ENCODE results near the gene COTL1.

COTL1 gene

GRCh38 chr16:84617791-84618580 lies at the start of gene COTL1:
TSS of gene COTL1 (minus strand) at chr16:84618078. CDS start at chr16:84617914, 164 bp downstream.
- DNase-seq, result peak; percentile 98

GRCh38 chr16:84665843-84666242 lies 48.0 kb upstream of the COTL1 start:
- DNase-seq, result no peak

GRCh38 chr16:84665359-84665758 lies 47.5 kb upstream of the COTL1 start:
- DNase-seq, result no peak

DNA sequence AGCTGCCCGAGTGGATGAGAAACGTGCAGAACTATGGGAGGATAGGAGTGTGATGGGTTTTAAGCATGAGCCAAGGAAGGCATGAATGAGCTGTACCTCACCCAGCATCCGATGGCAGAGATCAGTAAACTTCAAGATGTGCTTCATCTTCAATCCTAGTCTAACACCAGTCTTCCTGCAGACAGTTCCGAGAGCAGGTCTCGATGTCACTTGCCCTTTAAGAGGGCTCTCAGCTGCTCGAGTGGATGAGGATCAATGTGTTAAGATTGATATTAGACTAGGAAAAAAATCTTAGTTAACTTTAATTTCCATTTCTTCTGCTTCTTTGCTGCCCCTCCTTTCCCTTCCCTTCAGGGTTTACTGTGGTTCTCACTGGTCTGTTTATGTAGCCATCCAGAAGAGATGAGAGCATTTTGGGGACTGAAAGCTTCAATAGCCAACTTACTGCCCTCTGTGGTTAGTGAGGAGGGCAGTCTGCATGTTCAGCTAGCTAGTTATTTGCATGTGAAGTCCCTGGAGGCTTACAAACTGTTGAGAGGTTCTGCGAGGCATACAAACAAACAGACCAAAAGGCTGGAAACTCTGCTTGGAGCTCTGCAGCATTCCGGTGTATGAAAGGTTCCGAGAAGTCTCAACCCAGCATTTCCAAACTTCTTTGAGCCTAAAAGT lies 45.7 kb upstream of the COTL1 start:
- no peak for DNase-seq

DNA sequence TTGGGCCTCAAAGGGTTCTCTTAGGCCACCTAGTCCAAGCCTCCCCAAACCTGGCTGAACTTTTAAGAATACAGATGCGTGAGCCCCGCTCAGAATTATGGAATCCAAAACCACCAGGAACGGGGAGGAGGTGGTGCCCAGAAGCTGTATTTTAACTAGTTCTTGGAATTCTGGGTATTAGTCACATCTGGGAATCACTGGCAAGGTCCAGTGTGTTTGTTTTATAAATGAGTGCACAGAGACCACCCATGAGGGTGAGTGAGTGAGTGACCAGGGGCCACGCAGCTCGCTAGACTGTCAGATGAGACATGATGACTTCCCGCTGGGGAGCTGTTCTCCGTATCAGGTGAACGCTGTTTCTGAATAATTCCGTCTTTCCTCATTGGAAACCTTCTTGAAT lies 44.6 kb upstream of the COTL1 start:
- DNase-seq, result no peak

DNA sequence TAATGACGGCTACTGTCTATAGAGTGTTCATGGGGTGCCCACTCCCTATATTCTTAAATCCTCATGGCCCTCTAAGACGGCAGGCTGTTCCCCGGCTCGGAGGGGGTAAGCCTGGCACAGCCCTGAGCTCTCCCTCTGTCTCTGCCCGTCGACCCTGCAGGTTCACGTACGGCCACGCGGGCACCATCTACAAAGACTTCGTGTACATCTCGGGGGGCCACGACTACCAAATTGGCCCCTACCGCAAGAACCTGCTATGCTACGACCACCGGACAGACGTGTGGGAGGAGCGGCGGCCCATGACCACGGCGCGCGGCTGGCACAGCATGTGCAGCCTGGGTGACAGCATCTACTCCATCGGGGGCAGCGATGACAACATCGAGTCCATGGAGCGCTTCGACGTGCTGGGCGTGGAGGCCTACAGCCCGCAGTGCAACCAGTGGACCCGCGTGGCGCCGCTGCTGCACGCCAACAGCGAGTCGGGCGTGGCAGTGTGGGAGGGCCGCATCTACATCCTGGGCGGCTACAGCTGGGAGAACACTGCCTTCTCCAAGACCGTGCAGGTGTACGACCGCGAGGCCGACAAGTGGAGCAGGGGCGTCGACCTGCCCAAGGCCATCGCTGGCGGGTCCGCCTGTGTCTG lies 43.7 kb upstream of the COTL1 start:
- no peak for DNase-seq

DNA sequence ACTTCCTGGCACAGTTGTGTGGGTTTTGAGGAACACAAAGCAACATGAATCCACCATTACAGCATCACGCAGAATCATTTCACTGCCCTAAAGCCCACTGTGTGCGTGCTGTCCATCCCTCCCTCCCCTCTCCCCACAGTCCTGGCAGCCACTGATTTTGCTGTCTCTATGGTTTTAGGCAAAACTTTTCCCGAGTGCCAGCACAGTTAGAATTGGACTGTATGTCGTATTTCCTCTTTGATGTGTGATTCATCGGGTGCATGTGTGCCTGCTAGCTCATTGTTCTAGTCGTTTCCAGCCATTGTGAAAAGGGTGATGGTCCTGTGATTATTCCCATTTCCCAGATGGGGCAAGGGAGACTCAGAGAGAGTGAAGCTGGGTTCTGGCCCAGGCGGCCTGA lies 43.1 kb upstream of the COTL1 start:
- peak; percentile 22 for DNase-seq

DNA sequence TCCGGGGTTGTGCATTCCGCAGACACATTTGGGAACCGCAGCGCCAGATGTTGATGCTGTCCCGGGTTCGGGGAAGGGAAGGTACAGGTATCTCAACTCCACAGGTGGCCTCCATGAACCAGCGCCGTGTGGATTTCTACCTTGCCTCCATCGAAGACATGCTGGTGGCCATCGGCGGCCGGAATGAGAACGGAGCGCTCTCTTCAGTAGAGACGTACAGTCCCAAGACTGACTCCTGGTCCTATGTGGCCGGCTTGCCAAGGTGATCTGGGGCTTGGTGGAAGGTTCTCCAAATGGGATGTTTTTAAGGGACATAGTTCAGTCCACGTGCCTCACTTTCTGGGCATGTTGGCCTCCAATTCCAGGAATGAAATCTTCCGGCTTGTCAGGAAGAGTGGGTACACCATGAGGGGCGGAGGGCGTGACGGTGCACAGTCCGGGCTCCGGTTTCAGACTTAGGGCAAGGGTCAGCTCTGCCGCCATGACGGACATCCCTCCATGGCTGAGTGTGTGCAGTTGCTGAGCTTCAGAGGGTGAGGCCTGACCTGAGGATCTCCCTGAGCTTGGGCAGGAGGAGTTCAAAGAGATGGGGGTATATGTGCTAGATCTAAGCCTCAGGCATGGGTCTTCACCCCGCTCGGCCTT lies 41.9 kb upstream of the COTL1 start:
- DNase-seq, result no peak

DNA sequence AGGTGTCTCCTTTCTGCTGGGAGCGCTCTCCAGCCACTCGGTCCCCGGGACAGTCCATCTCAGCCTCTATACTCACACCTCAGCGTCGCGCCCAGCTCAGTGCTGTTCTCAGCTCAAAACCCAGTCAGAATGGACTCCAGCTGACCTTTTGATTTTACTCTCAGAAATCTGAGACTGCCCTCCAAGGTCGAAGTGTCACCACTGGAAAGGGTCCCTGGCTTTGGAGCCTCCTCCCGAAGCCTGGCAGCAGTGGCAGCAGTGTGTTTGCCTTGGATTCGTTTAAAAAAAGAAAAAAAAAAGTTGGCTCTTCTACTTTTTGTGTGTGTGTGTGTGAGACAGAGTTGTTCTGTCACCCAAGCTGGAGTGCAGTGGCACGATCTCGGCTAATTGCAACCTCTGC lies 40.8 kb upstream of the COTL1 start:
- DNase-seq, result no peak

- no peak for DNase-seq
Measured at GRCh38 chr16:84657229-84657837, 39.5 kb upstream of the COTL1 start.

- no peak for DNase-seq
Measured at GRCh38 chr16:84656649-84657048, 38.8 kb upstream of the COTL1 start.

DNA sequence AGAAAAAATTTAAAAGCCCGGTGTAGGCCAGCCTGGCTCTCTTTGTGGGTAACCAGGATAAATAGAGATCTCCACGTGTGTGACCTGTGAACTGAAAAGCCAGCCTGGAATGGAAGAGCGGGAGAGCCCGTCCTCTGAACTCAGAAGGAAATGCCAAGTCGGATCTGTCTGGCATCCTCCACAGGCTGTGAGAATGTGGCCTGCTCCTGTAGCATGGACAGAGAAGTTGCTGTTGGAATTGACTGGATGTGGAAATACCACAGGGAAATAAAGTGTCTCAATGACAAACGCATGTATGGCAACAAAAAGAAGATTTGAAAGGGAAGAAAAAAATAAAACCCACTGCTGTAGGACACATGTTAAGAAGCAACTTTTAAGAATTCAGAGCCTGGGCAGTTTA lies 37.1 kb upstream of the COTL1 start:
- no peak for DNase-seq

DNA sequence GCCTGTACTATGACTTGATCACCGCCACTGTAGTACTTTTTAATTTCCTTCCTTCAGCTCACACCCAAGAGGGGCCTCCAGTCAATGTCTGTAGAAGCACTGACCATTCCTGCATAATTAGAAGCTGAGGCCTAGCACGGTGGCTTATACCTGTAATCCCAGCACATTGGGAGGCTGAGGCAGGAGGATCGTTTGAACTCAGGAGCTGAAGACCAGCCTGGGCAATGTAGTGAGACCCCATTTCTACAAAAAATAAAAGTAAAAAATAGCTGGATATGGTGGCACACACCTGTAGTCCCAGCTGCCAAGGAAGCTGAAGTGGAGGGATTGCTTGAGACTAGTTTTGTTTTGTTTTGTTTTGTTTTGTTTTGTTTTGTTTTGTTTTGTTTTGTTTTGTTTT lies 36.4 kb upstream of the COTL1 start:
- DNase-seq, result no peak

- DNase-seq, result no peak
Measured at GRCh38 chr16:84652566-84652965, 34.7 kb upstream of the COTL1 start.

DNA sequence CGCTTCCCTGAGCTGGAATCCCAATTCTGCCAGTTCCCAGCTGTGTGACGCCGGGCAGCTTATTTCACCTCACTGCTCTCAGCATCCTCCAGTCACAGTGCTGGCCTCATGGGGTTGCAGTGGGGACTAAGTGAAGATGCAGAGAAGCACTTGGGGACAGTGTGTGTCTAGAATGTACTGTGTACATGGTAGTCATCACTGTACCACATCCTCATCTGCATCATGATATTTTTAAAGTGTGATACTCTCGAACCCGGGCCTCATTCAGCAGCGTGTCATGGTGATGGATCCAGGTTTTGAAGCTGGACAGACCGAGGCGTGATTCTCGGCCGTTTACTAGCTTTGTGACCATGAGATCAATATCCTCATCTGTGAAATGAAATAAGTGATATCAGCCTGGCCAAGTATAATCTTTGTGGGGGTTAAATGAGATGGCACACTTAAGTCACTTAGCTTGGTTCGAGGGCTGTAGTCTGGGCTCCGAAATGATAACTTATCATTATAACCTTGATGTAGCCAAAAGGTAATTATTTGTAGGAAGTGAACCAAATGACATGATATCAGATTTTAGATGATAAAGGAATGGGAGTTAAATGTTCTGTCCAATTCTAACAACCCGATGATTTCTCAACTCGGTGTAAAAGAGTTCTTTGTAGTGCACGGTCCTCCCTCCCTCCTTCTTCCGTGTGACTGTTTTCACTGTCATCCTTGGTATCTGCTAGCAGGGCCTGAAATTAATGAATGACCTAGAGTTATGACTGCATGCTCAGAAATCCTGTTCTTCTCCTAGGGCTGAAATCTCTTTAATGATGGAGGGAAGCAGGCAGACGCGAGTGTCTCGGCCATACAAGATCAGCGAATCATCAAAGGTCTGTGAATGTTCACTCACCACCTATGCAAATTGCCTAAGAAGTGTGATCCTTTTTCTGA lies 32.4 kb upstream of the COTL1 start:
- no peak for DNase-seq

DNA sequence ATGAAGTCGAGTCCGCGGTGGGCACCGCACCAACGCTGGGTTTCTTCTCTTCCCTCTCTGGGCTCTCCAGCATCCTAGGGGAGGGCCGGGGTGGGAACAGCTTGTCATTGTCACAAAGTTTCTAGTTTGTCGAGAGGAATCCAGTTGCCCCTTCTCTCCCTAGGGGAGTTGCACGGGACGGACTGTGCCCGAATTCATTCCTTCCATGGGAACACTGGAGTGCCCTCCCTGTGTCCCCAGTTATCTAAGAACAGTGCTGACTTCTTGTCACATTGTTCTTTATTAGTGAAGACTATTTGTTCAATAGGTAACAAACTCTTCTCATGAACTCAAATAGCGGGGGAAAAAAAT lies 31.6 kb upstream of the COTL1 start:
- no peak for DNase-seq

DNA sequence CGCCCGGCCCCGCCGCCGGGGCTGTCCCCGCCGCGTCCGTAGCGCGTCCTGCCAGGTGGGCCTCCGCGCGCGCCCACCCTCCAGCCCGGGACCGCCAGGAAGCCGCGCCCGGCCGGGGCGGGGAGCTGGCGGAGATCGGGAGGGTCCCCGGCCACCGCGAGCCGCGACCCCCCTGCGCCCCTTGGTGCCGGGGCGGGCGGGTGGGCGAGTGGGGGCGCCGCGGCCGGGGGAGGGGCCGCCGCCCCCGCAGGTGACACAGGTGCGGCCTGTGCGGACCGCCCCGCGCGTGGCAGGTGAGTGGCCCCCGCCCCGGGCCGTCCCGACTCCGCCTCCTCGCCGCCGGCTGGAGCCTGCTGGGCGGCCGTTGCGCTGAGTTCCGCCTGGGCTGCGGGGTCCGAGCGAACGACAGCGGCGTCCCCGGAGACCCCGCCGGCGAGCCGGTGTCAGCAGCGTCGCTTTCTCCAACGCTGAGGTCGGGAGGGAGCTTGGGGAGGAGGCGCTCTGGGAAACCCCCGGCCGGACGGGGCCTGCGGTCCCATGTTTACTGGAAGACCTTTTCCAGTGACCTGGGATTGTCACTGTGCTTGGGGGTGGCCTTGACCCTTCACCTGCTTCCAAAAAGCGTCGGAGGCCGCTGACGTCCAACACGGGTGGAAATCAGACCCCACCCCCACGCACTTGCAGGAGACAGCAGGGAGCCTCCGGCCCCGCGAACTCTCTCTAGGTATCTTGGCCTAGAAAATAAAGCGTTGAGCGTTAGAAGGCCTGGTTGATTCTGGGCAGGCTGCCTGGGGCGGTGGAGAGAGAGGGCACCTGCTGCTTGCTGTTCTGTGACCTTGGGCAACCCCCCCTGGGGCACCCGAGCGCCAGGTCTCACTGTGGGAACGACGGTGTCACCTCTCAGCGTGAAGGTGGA lies 31.0 kb upstream of the COTL1 start:
- peak; percentile 25 for DNase-seq

GRCh38 chr16:84647828-84648594 lies 30.1 kb upstream of the COTL1 start, which contains the start of gene KLHL36:
TSS of gene KLHL36 (plus strand) at chr16:84648511. CDS start at chr16:84650868, 2,357 bp downstream.
- DNase-seq, result peak; percentile 54

DNA sequence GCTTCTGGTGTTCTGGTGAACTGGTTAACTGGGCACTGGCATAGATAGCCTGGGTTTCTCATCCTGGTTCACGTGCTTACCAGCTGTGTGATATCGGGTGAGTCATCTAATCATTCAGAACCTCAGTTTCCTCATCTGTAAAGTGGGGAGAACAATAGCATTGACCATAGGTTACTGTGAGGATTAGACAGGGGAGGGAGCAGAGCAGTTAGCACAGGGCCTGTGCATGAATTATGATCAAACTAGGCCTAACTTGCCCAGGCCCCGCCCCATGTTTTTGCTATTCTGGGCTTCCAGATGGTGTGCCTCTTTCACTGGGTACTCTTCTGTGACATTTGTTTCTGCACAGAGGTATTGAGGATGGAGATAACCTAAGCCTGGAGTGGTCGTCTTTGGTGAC lies 25.8 kb upstream of the COTL1 start:
- DNase-seq, result no peak

GRCh38 chr16:84643180-84643583 lies 25.3 kb upstream of the COTL1 start:
- DNase-seq, result peak; percentile 63

All from inflammatory macrophage treated with lipopolysaccharide for 4 hours (primary cell).